Hematopoietic multipotent progenitor cell (in vitro differentiated cells): ENCODE results near the gene ANKDD1A. TPM values are rescaled to one million over a fixed set of nuclear protein-coding genes. Genes with fewer than 3 reads are reported as not detected.

ENCODE experiments used
- DNase-seq, 3 donors: peaks; one replicate each; pipeline ENCODE4 v3.0.0-alpha.2; 2011 to 2015; ENCODE audit warnings: low read depth in 2 of 3, low spot score in 2 of 3
- total RNA-seq: library from RNA; depleted of rRNA; stranded (reverse); fragments of >200 nt; gene quantifications from one replicate; pipeline ENCODE4 v1.2.3, GENCODE V29; 2012

Gene ANKDD1A
- total RNA-seq, 1 donor = 6.2 TPM

GRCh38 chr15:64894395-64895056, 17.2 kb upstream of the ANKDD1A start:
- DNase-seq = peak in 2 of 3 donors; percentile 48 to 66

GRCh38 chr15:64895285-64896065, 16.2 kb upstream of the ANKDD1A start:
- DNase-seq = peak in 2 of 3 donors; percentile 73 to 78

- no peak for DNase-seq
These were observed 15.2 kb upstream of the ANKDD1A start for GRCh38 chr15:64896371-64897069.

GRCh38 chr15:64897345-64897985, 14.2 kb upstream of the ANKDD1A start:
- peak in 2 of 3 donors; percentile 59 to 60 for DNase-seq

GRCh38 chr15:64898406-64898805, 13.3 kb upstream of the ANKDD1A start:
- no peak for DNase-seq

GRCh38 chr15:64901141-64901540, 10.6 kb upstream of the ANKDD1A start:
- no peak for DNase-seq

GRCh38 chr15:64901914-64902313, 9.8 kb upstream of the ANKDD1A start:
- peak in 1 of 3 donors; percentile 47 for DNase-seq

GRCh38 chr15:64902863-64903262, 8.8 kb upstream of the ANKDD1A start:
- DNase-seq = no peak

GRCh38 chr15:64903326-64903950, 8.3 kb upstream of the ANKDD1A start:
- no peak for DNase-seq

GRCh38 chr15:64904189-64904588, 7.5 kb upstream of the ANKDD1A start:
- DNase-seq = no peak

- DNase-seq = peak in 2 of 3 donors; percentile 79 to 84
These were observed 6.4 kb upstream of the ANKDD1A start for GRCh38 chr15:64905119-64905831.

GRCh38 chr15:64905941-64906340, 5.8 kb upstream of the ANKDD1A start:
- DNase-seq = no peak

- DNase-seq = no peak
These were observed 5.3 kb upstream of the ANKDD1A start for GRCh38 chr15:64906402-64906801.

GRCh38 chr15:64907991-64908390, 3.7 kb upstream of the ANKDD1A start:
- no peak for DNase-seq

- DNase-seq = no peak
These were observed 2.2 kb upstream of the ANKDD1A start for GRCh38 chr15:64909546-64909945.

GRCh38 chr15:64912379-64913325, 950 bp downstream of the ANKDD1A start:
- no peak for DNase-seq

GRCh38 chr15:64915518-64916227, 4.0 kb downstream of the ANKDD1A start:
- no peak for DNase-seq

- DNase-seq = no peak
These were observed 4.7 kb downstream of the ANKDD1A start for GRCh38 chr15:64916365-64916764.
